ENCODE data around the gene TTC5.
"Not testable (repeated sequence)": the region's sequence is repeated elsewhere in the genome, so short reads cannot be mapped to it uniquely, and the experiment has no call there.

Gene TTC5

GRCh38 chr14:20305265-20306078 lies at the start of gene TTC5:
TTC5 (minus strand) TSS chr14:20305951; CDS start chr14:20305937, 14 bp downstream.
- peak; percentile 92 for DNase-seq (ENCODE audit: low spot score)

GRCh38 chr14:20350860-20351259 lies 45.1 kb upstream of the TTC5 start:
- no peak for DNase-seq (ENCODE audit: low spot score)

GRCh38 chr14:20350282-20350681 lies 44.5 kb upstream of the TTC5 start:
- DNase-seq (ENCODE audit: low spot score) = no peak

- DNase-seq (ENCODE audit: low spot score) = no peak
Measured at GRCh38 chr14:20347747-20348146, 42.0 kb upstream of the TTC5 start.

- no peak for DNase-seq (ENCODE audit: low spot score)
Measured at GRCh38 chr14:20346713-20347112, 41.0 kb upstream of the TTC5 start.

- DNase-seq (ENCODE audit: low spot score) = no peak
Measured at GRCh38 chr14:20345366-20345765, 39.6 kb upstream of the TTC5 start.

GRCh38 chr14:20343862-20344220 lies 38.1 kb upstream of the TTC5 start:
- no peak for DNase-seq (ENCODE audit: low spot score)

GRCh38 chr14:20343092-20343861 lies 37.5 kb upstream of the TTC5 start, which contains the start of gene PARP2:
PARP2 (plus strand) TSS chr14:20343635; CDS start chr14:20343642, 7 bp downstream.
- DNase-seq (ENCODE audit: low spot score) = peak; percentile 95

GRCh38 chr14:20341646-20342045 lies 35.9 kb upstream of the TTC5 start:
- DNase-seq (ENCODE audit: low spot score) = no peak

- DNase-seq (ENCODE audit: low spot score) = not testable (repeated sequence)
Measured at GRCh38 chr14:20341032-20341431, 35.3 kb upstream of the TTC5 start.

- DNase-seq (ENCODE audit: low spot score) = no peak
Measured at GRCh38 chr14:20334017-20334416, 28.3 kb upstream of the TTC5 start.

GRCh38 chr14:20333494-20333841 lies 27.7 kb upstream of the TTC5 start:
- DNase-seq (ENCODE audit: low spot score) = no peak

GRCh38 chr14:20332788-20333493 lies 27.2 kb upstream of the TTC5 start, which contains the start of gene CCNB1IP1:
CCNB1IP1 (minus strand) TSS chr14:20333279; CDS start chr14:20316523, 16,756 bp downstream.
- DNase-seq (ENCODE audit: low spot score) = peak; percentile 62

- no peak for DNase-seq (ENCODE audit: low spot score)
Measured at GRCh38 chr14:20332431-20332787, 26.7 kb upstream of the TTC5 start.

GRCh38 chr14:20331053-20331613 lies 25.4 kb upstream of the TTC5 start:
- DNase-seq (ENCODE audit: low spot score) = no peak

- no peak for DNase-seq (ENCODE audit: low spot score)
Measured at GRCh38 chr14:20329355-20329754, 23.6 kb upstream of the TTC5 start.

GRCh38 chr14:20328705-20329104 lies 23.0 kb upstream of the TTC5 start:
- DNase-seq (ENCODE audit: low spot score) = no peak

- DNase-seq (ENCODE audit: low spot score) = peak; percentile 85
Measured at GRCh38 chr14:20327005-20327869, 21.5 kb upstream of the TTC5 start.

GRCh38 chr14:20317720-20318119 lies 12.0 kb upstream of the TTC5 start:
- no peak for DNase-seq (ENCODE audit: low spot score)

- no peak for DNase-seq (ENCODE audit: low spot score)
Measured at GRCh38 chr14:20314026-20314425, 8.3 kb upstream of the TTC5 start.

GRCh38 chr14:20306079-20306423 lies 300 bp upstream of the TTC5 start:
- DNase-seq (ENCODE audit: low spot score) = no peak
